Glutamatergic neuron (in vitro differentiated cells): ENCODE results near the gene MSI2. TPM values are rescaled to one million over a fixed set of nuclear protein-coding genes. Genes with fewer than 3 reads are reported as not detected.

Experiments
- DNase-seq: peaks from one replicate; pipeline ENCODE4 v3.0.0; 2022
- H3K27ac Mint-ChIP-seq: one replicate; pipeline ENCODE4 v1.8.0; 2020; ENCODE audit warnings: mild to moderate bottlenecking, mixed read lengths, inconsistent platforms; ENCODE audit not compliant: unreplicated experiment
- H3K27me3 Mint-ChIP-seq: one replicate; pipeline ENCODE4 v1.8.0; 2020; ENCODE audit warnings: mild to moderate bottlenecking, moderate library complexity, mixed read lengths, inconsistent platforms; ENCODE audit not compliant: unreplicated experiment
- H3K36me3 Mint-ChIP-seq: one replicate; pipeline ENCODE4 v1.8.0; 2020; ENCODE audit warnings: mild to moderate bottlenecking, mixed read lengths, inconsistent platforms; ENCODE audit not compliant: unreplicated experiment
- H3K4me1 Mint-ChIP-seq: one replicate; pipeline ENCODE4 v1.8.0; 2020; ENCODE audit warnings: mild to moderate bottlenecking, low read depth, mixed read lengths, inconsistent platforms; ENCODE audit not compliant: unreplicated experiment
- H3K4me3 Mint-ChIP-seq: one replicate; pipeline ENCODE4 v1.8.0; 2020; ENCODE audit warnings: mild to moderate bottlenecking, mixed read lengths, inconsistent platforms; ENCODE audit not compliant: unreplicated experiment
- H3K9me3 Mint-ChIP-seq: one replicate; pipeline ENCODE4 v1.8.0; 2020; ENCODE audit warnings: mild to moderate bottlenecking, moderate library complexity, mixed read lengths, inconsistent platforms; ENCODE audit not compliant: unreplicated experiment
- CTCF ChIP-seq: fragments of 200-600 bp; sonication (generic); IDR thresholded peaks from one replicate; pipeline ENCODE4 v1.5.0; 2021; ENCODE audit not compliant: partially characterized antibody, unreplicated experiment
- total RNA-seq: library from RNA; stranded (reverse); fragmentation: NEBNext Ultra II Directional; extraction: Animal tissue kit (Norgen Biotek cat#: 25700); gene quantifications from one replicate; pipeline ENCODE4 v1.2.1, GENCODE V29; 2021; ENCODE audit not compliant: unreplicated experiment

Gene MSI2
- total RNA-seq, 1 donor from 2014 or later: 141 TPM

GRCh38 chr17:57447357-57447989, 191.2 kb downstream of the MSI2 start:
- Mint-ChIP-seq H3K4me1 (peaks cover 30% of the 10 kb centered on the region), H3K9me3 (peaks cover 6% of the 10 kb centered on the region), H3K4me3 (no peak overlapping the region), H3K27ac (no peak overlapping the region), H3K27me3 (peaks cover 9% of the 10 kb centered on the region), H3K36me3 (no peaks in the 10 kb centered on the region)
- DNase-seq: no peak
- TF ChIP-seq CTCF: no peak

GRCh38 chr17:57447990-57448758, 191.9 kb downstream of the MSI2 start:
- peak overlapping the region; percentile 38 for H3K27ac Mint-ChIP-seq
- no peak for DNase-seq
- H3K4me3 Mint-ChIP-seq: no peak overlapping the region
- TF ChIP-seq CTCF: no peak
- peaks cover 29% of the 10 kb centered on the region for H3K4me1 Mint-ChIP-seq
- H3K9me3 Mint-ChIP-seq: peaks cover 6% of the 10 kb centered on the region
- peaks cover 9% of the 10 kb centered on the region for H3K27me3 Mint-ChIP-seq
- no peaks in the 10 kb centered on the region for H3K36me3 Mint-ChIP-seq

GRCh38 chr17:57448759-57449283, 192.5 kb downstream of the MSI2 start:
- no peaks in the 10 kb centered on the region for H3K36me3 Mint-ChIP-seq
- H3K9me3 Mint-ChIP-seq: peaks cover 6% of the 10 kb centered on the region
- TF ChIP-seq CTCF: no peak
- H3K4me1 Mint-ChIP-seq: peaks cover 22% of the 10 kb centered on the region
- peak overlapping the region; percentile 38 for H3K27ac Mint-ChIP-seq
- DNase-seq: no peak
- H3K4me3 Mint-ChIP-seq: no peak overlapping the region
- peaks cover 9% of the 10 kb centered on the region for H3K27me3 Mint-ChIP-seq

GRCh38 chr17:57451191-57451590, 194.9 kb downstream of the MSI2 start:
- Mint-ChIP-seq H3K36me3 (peaks cover 4% of the 10 kb centered on the region), H3K27ac (no peak overlapping the region), H3K27me3 (peaks cover 12% of the 10 kb centered on the region), H3K4me3 (no peak overlapping the region), H3K4me1 (peaks cover 16% of the 10 kb centered on the region), H3K9me3 (peaks cover 4% of the 10 kb centered on the region)
- no peak for TF ChIP-seq CTCF
- no peak for DNase-seq

- TF ChIP-seq CTCF: no peak
- DNase-seq: no peak
- peaks cover 16% of the 10 kb centered on the region for H3K4me1 Mint-ChIP-seq
- no peak overlapping the region for H3K4me3 Mint-ChIP-seq
- H3K27ac Mint-ChIP-seq: no peak overlapping the region
- peaks cover 12% of the 10 kb centered on the region for H3K27me3 Mint-ChIP-seq
- peaks cover 4% of the 10 kb centered on the region for H3K36me3 Mint-ChIP-seq
- peaks cover 4% of the 10 kb centered on the region for H3K9me3 Mint-ChIP-seq
Measured at GRCh38 chr17:57451643-57452042, 195.3 kb downstream of the MSI2 start.
